Esophagus (tissue), 2 donors: ENCODE results near the gene DDT. TPM values are rescaled to one million over a fixed set of nuclear protein-coding genes. Genes with fewer than 3 reads are reported as not detected.
"Not testable (repeated sequence)": the region's sequence is repeated elsewhere in the genome, so short reads cannot be mapped to it uniquely, and the experiment has no call there.

Experiments used
- H3K27ac ChIP-seq, 2 donors: one replicate each; pipeline ENCODE4 v1.5.1; 2013; ENCODE audit warnings: low read depth in 2 of 2, mild to moderate bottlenecking in 2 of 2, inconsistent platforms in 1 of 2, low read length in 1 of 2, moderate library complexity in 1 of 2
- H3K27me3 ChIP-seq, 2 donors: one replicate each; pipeline ENCODE4 v1.6.1; 2013; ENCODE audit warnings: low read length in 2 of 2, control low read depth in 1 of 2, mild to moderate bottlenecking in 1 of 2; ENCODE audit not compliant: insufficient read depth in 2 of 2, control insufficient read depth in 1 of 2
- H3K36me3 ChIP-seq, 2 donors: one replicate each; pipeline ENCODE4 v1.6.1; 2013; ENCODE audit warnings: low read length in 1 of 2; ENCODE audit not compliant: control insufficient read depth in 2 of 2, insufficient read depth in 2 of 2
- H3K4me1 ChIP-seq, 2 donors: one replicate each; pipeline ENCODE4 v1.6.1; 2013; ENCODE audit warnings: low read length in 1 of 2; ENCODE audit not compliant: control insufficient read depth in 2 of 2, insufficient read depth in 2 of 2
- H3K4me3 ChIP-seq, 2 donors: one replicate each; pipeline ENCODE4 v1.5.1; 2013; ENCODE audit warnings: low read length in 2 of 2, mild to moderate bottlenecking in 2 of 2, low read depth in 1 of 2, moderate library complexity in 1 of 2
- H3K9me3 ChIP-seq, 2 donors: one replicate each; pipeline ENCODE4 v1.6.1; 2013; ENCODE audit warnings: mild to moderate bottlenecking in 2 of 2, low read depth in 1 of 2, low read length in 1 of 2, moderate library complexity in 1 of 2; ENCODE audit not compliant: control insufficient read depth in 2 of 2, insufficient read depth in 1 of 2
- WGBS, 2 donors: extraction: QIAGEN DNeasy Blood & Tissue Kit; methylation state at CpG; one replicate each; pipeline ENCODE4 v1.1.7; 2013; 5-methylcytosine and 5-hydroxymethylcytosine counted together
- polyA plus RNA-seq, 2 donors: library from polyadenylated mRNA; stranded (reverse); fragments of 200-250 nt; gene quantifications; one replicate each; pipeline ENCODE4 v1.2.3, GENCODE V29; 2013
- donor health status: healthy with polysubstance abuse.
- donor health status: Bipolar disorder and iron deficiency.

DDT gene
- polyA plus RNA-seq, 2 donors = 165 to 213 TPM

GRCh38 chr22:23993581-23994177 lies 19.4 kb upstream of the DDT start:
- WGBS, 2 donors = 66 to 72% methylated on average over 4 of the region's 4 CpGs
- H3K27ac ChIP-seq, H3K4me3 ChIP-seq, H3K36me3 ChIP-seq, H3K4me1 ChIP-seq, H3K9me3 ChIP-seq, H3K27me3 ChIP-seq: not testable (repeated sequence)

GRCh38 chr22:23993080-23993479 lies 18.8 kb upstream of the DDT start:
- not testable (repeated sequence) for H3K27ac ChIP-seq, H3K9me3 ChIP-seq

GRCh38 chr22:23989583-23990244 lies 15.5 kb upstream of the DDT start:
- H3K36me3 ChIP-seq, H3K27ac ChIP-seq, H3K27me3 ChIP-seq, H3K4me1 ChIP-seq, H3K9me3 ChIP-seq, H3K4me3 ChIP-seq: not testable (repeated sequence)
- WGBS, 2 donors = 63 to 84% methylated on average over 2 of the region's 3 CpGs

More at GRCh38 chr22:23993080-23993479, 18.8 kb upstream of the DDT start:
- H3K4me1 ChIP-seq, H3K27me3 ChIP-seq, H3K36me3 ChIP-seq, H3K4me3 ChIP-seq: not testable (repeated sequence)
- 78 to 80% methylated on average over 2 of the region's 2 CpGs for WGBS, 2 donors

- 73% methylated on average over 4 of the region's 4 CpGs; no CpG with 5 or more reads in 1 of the 2 donors for WGBS, 2 donors
- not testable (repeated sequence) for H3K9me3 ChIP-seq, H3K27ac ChIP-seq, H3K4me1 ChIP-seq, H3K4me3 ChIP-seq, H3K27me3 ChIP-seq, H3K36me3 ChIP-seq
Observed at GRCh38 chr22:23986538-23987178, 12.4 kb upstream of the DDT start.

GRCh38 chr22:23986089-23986488 lies 11.8 kb upstream of the DDT start:
- not testable (repeated sequence) for H3K27ac ChIP-seq, H3K4me3 ChIP-seq, H3K9me3 ChIP-seq, H3K36me3 ChIP-seq, H3K4me1 ChIP-seq, H3K27me3 ChIP-seq
- WGBS, 2 donors = 78 to 98% methylated on average over 6 to 8 of the region's 8 CpGs

- WGBS, 2 donors = 48 to 49% methylated on average over 6 of the region's 6 CpGs
- Histone ChIP-seq H3K36me3 (no peaks in the 10 kb centered on the region), H3K27me3 (no peaks in the 10 kb centered on the region), H3K4me1 (no peaks in the 10 kb centered on the region), H3K27ac (no peak overlapping the region), H3K9me3 (no peaks in the 10 kb centered on the region), H3K4me3 (no peak overlapping the region)
Observed at GRCh38 chr22:23984430-23984829, 10.2 kb upstream of the DDT start.

GRCh38 chr22:23980567-23980966 lies 6.3 kb upstream of the DDT start:
- WGBS, 2 donors = 14 to 18% methylated on average over 4 of the region's 7 CpGs
- not testable (repeated sequence) for H3K9me3 ChIP-seq, H3K27me3 ChIP-seq, H3K4me3 ChIP-seq, H3K27ac ChIP-seq, H3K4me1 ChIP-seq, H3K36me3 ChIP-seq

- not testable (repeated sequence) for H3K4me3 ChIP-seq, H3K36me3 ChIP-seq, H3K9me3 ChIP-seq, H3K4me1 ChIP-seq, H3K27me3 ChIP-seq, H3K27ac ChIP-seq
- no CpG with 5 or more reads among the region's 41 CpGs for WGBS, 2 donors
Observed at GRCh38 chr22:23979557-23980240, 5.5 kb upstream of the DDT start, which contains the start of gene GSTT2. Gene GSTT2 (plus strand): TSS chr22:23980134.

GRCh38 chr22:23977304-23977703 lies 3.1 kb upstream of the DDT start:
- 71 to 86% methylated on average over 2 to 7 of the region's 12 CpGs for WGBS, 2 donors
- H3K4me1 ChIP-seq = not testable (repeated sequence)

More at GRCh38 chr22:23977304-23977703, 3.1 kb upstream of the DDT start:
- not testable (repeated sequence) for H3K27me3 ChIP-seq, H3K9me3 ChIP-seq, H3K4me3 ChIP-seq, H3K27ac ChIP-seq, H3K36me3 ChIP-seq
